Astrocyte (in vitro differentiated cells and primary cell): ENCODE data around the gene BCAT1. TPM values are rescaled to one million over a fixed set of nuclear protein-coding genes. Genes with fewer than 3 reads are reported as not detected.
"Not testable (repeated sequence)": the region's sequence is repeated elsewhere in the genome, so short reads cannot be mapped to it uniquely, and the experiment has no call there.

Experiments used
- DNase-seq: peaks from one replicate; pipeline ENCODE4 v3.0.0-alpha.2; 2010; ENCODE audit warnings: low read depth
- FAIRE-seq: peaks from 2 replicates; lab custom pipeline; 2011; peaks lifted over from hg19 to GRCh38; lab: Jason Lieb, UNC
- H2AFZ ChIP-seq: 2 replicates; pipeline ENCODE4 v1.6.0; 2012; ENCODE audit warnings: low read depth, low read length, inconsistent platforms
- H3K27ac ChIP-seq: 2 replicates; pipeline ENCODE4 v1.5.1; 2011; ENCODE audit warnings: low read depth, low read length, inconsistent platforms
- H3K27me3 ChIP-seq: 2 replicates; pipeline ENCODE4 v1.6.0; 2011; ENCODE audit warnings: low read length, inconsistent platforms; ENCODE audit not compliant: insufficient read depth
- H3K36me3 ChIP-seq: 2 replicates; pipeline ENCODE4 v1.5.1; 2011; ENCODE audit warnings: low read length, inconsistent platforms; ENCODE audit not compliant: insufficient read depth
- H3K4me1 ChIP-seq: 2 replicates; pipeline ENCODE4 v1.5.1; 2011; ENCODE audit warnings: low read length, inconsistent platforms; ENCODE audit not compliant: insufficient read depth
- H3K4me2 ChIP-seq: 2 replicates; pipeline ENCODE4 v1.6.0; 2012; ENCODE audit warnings: low read length, inconsistent platforms
- H3K4me3 ChIP-seq: 2 replicates; pipeline ENCODE4 v1.5.1; 2011; ENCODE audit warnings: low read depth, mild to moderate bottlenecking, low read length, inconsistent platforms; ENCODE audit not compliant: insufficient read depth
- H3K79me2 ChIP-seq: 2 replicates; pipeline ENCODE4 v1.6.0; 2012; ENCODE audit warnings: mild to moderate bottlenecking, low read length, inconsistent platforms; ENCODE audit not compliant: insufficient read depth
- H3K9ac ChIP-seq: 2 replicates; pipeline ENCODE4 v1.6.0; 2012; ENCODE audit warnings: mild to moderate bottlenecking, low read length, inconsistent platforms
- H3K9me3 ChIP-seq: 2 replicates; pipeline ENCODE4 v1.5.1; 2012; ENCODE audit warnings: low read depth, mild to moderate bottlenecking, low read length, inconsistent platforms; ENCODE audit not compliant: insufficient read depth
- H4K20me1 ChIP-seq: 2 replicates; pipeline ENCODE4 v1.6.0; 2012; ENCODE audit warnings: low read length, inconsistent platforms; ENCODE audit not compliant: insufficient read depth
- H3K27ac Mint-ChIP-seq: one replicate; pipeline ENCODE4 v1.8.0; 2021; ENCODE audit warnings: mild to moderate bottlenecking, mixed read lengths; ENCODE audit not compliant: unreplicated experiment
- H3K27me3 Mint-ChIP-seq: one replicate; pipeline ENCODE4 v1.8.0; 2021; ENCODE audit warnings: low read depth, mixed read lengths; ENCODE audit not compliant: unreplicated experiment
- H3K36me3 Mint-ChIP-seq: one replicate; pipeline ENCODE4 v1.8.0; 2021; ENCODE audit warnings: low read depth, mixed read lengths; ENCODE audit not compliant: unreplicated experiment
- H3K4me1 Mint-ChIP-seq: one replicate; pipeline ENCODE4 v1.8.0; 2021; ENCODE audit warnings: low read depth, mixed read lengths; ENCODE audit not compliant: unreplicated experiment
- H3K4me3 Mint-ChIP-seq: one replicate; pipeline ENCODE4 v1.8.0; 2021; ENCODE audit warnings: mild to moderate bottlenecking, moderate library complexity, mixed read lengths; ENCODE audit not compliant: unreplicated experiment
- H3K9me3 Mint-ChIP-seq: one replicate; pipeline ENCODE4 v1.8.0; 2021; ENCODE audit warnings: mild to moderate bottlenecking, mixed read lengths; ENCODE audit not compliant: unreplicated experiment
- CTCF ChIP-seq: IDR thresholded peaks from 2 replicates; pipeline ENCODE4 v1.5.1; 2011; ENCODE audit warnings: low read depth, mild to moderate bottlenecking, inconsistent platforms, low read length, moderate library complexity; ENCODE audit not compliant: insufficient read depth
- EZH2 ChIP-seq: IDR thresholded peaks from 2 replicates; pipeline ENCODE4 v1.6.1; 2012; ENCODE audit warnings: mild to moderate bottlenecking, low read length, inconsistent platforms; ENCODE audit not compliant: insufficient read depth
- total RNA-seq: library from RNA; stranded (reverse); gene quantifications from 2 replicates; pipeline ENCODE4 v1.2.1, GENCODE V29; 2021

The BCAT1 gene
- total RNA-seq, 1 donor from 2014 or later = 476 TPM

- peaks cover 38% of the 10 kb centered on the region for H3K4me1 Mint-ChIP-seq
- H3K9me3 Mint-ChIP-seq = no peaks in the 10 kb centered on the region
- FAIRE-seq (no peak), DNase-seq (no peak)
- H3K4me3 Mint-ChIP-seq = no peak overlapping the region
- H3K9me3 ChIP-seq = no peaks in the 10 kb centered on the region
- peaks cover 23% of the 10 kb centered on the region for H3K4me1 ChIP-seq
- H3K27me3 Mint-ChIP-seq = no peaks in the 10 kb centered on the region
- no peaks in the 10 kb centered on the region for H3K27me3 ChIP-seq
- no peak for TF ChIP-seq EZH2
- H4K20me1 ChIP-seq = peaks cover 43% of the 10 kb centered on the region
- H3K4me3 ChIP-seq = no peak overlapping the region
- no peak overlapping the region for H3K9ac ChIP-seq
- peaks cover 68% of the 10 kb centered on the region for H3K79me2 ChIP-seq
- H3K4me2 ChIP-seq = no peak overlapping the region
- H3K36me3 ChIP-seq = no peaks in the 10 kb centered on the region
- peaks cover 18% of the 10 kb centered on the region for H3K36me3 Mint-ChIP-seq
- no peak overlapping the region for H3K27ac ChIP-seq
- peak overlapping the region; percentile 15 for H3K27ac Mint-ChIP-seq
- H2AFZ ChIP-seq = no peak overlapping the region
Measured at GRCh38 chr12:24913953-24914352, 34.9 kb downstream of the BCAT1 start.

- Mint-ChIP-seq H3K9me3 (no peaks in the 10 kb centered on the region), H3K4me1 (peaks cover 33% of the 10 kb centered on the region), H3K36me3 (peaks cover 19% of the 10 kb centered on the region), H3K4me3 (no peak overlapping the region), H3K27me3 (no peaks in the 10 kb centered on the region), H3K27ac (no peak overlapping the region)
- Histone ChIP-seq H3K9me3 (no peaks in the 10 kb centered on the region), H3K9ac (no peak overlapping the region), H3K27me3 (no peaks in the 10 kb centered on the region), H3K4me1 (peaks cover 23% of the 10 kb centered on the region), H3K79me2 (peaks cover 68% of the 10 kb centered on the region), H3K4me3 (no peak overlapping the region), H4K20me1 (peaks cover 38% of the 10 kb centered on the region), H3K4me2 (no peak overlapping the region), H3K27ac (no peak overlapping the region), H3K36me3 (peaks cover 2% of the 10 kb centered on the region), H2AFZ (no peak overlapping the region)
- TF ChIP-seq CTCF (no peak), EZH2 (no peak)
- DNase-seq = no peak
- FAIRE-seq = no peak
Measured at GRCh38 chr12:24913130-24913529, 35.8 kb downstream of the BCAT1 start.

- peaks cover 19% of the 10 kb centered on the region for H3K36me3 Mint-ChIP-seq
- DNase-seq (peak; percentile 91), FAIRE-seq (peak; percentile 71)
- peak overlapping the region; percentile 91 for H3K27ac ChIP-seq
- H3K4me3 ChIP-seq = no peak overlapping the region
- H3K9ac ChIP-seq = peak overlapping the region; percentile 62
- peak overlapping the region; percentile 93 for H3K27ac Mint-ChIP-seq
- H3K4me3 Mint-ChIP-seq = no peak overlapping the region
- H3K9me3 Mint-ChIP-seq = no peaks in the 10 kb centered on the region
- peaks cover 27% of the 10 kb centered on the region for H3K4me1 Mint-ChIP-seq
- peak overlapping the region; percentile 69 for H3K4me2 ChIP-seq
- H2AFZ ChIP-seq = no peak overlapping the region
- H4K20me1 ChIP-seq = peaks cover 31% of the 10 kb centered on the region
- H3K4me1 ChIP-seq = peaks cover 25% of the 10 kb centered on the region
- H3K79me2 ChIP-seq = peaks cover 71% of the 10 kb centered on the region
- TF ChIP-seq CTCF (no peak), EZH2 (no peak)
- H3K27me3 Mint-ChIP-seq = no peaks in the 10 kb centered on the region
- peaks cover 5% of the 10 kb centered on the region for H3K36me3 ChIP-seq
- no peaks in the 10 kb centered on the region for H3K9me3 ChIP-seq
- no peaks in the 10 kb centered on the region for H3K27me3 ChIP-seq
Measured at GRCh38 chr12:24911271-24911791, 37.6 kb downstream of the BCAT1 start.

GRCh38 chr12:24910192-24910591 lies 38.7 kb downstream of the BCAT1 start:
- not testable (repeated sequence) for H3K4me2 ChIP-seq, H3K27me3 ChIP-seq, FAIRE-seq, H2AFZ ChIP-seq, H3K36me3 ChIP-seq, H3K4me3 ChIP-seq, DNase-seq, H3K9ac ChIP-seq, H3K9me3 ChIP-seq, H3K4me3 Mint-ChIP-seq, H3K9me3 Mint-ChIP-seq, H3K27me3 Mint-ChIP-seq
- H3K4me1 Mint-ChIP-seq = peaks cover 27% of the 10 kb centered on the region
- peaks cover 17% of the 10 kb centered on the region for H3K36me3 Mint-ChIP-seq
- H3K27ac ChIP-seq = peak overlapping the region; percentile 91
- peak overlapping the region; percentile 73 for H3K27ac Mint-ChIP-seq
- H3K79me2 ChIP-seq = peaks cover 67% of the 10 kb centered on the region
- H3K4me1 ChIP-seq = peaks cover 34% of the 10 kb centered on the region
- peaks cover 38% of the 10 kb centered on the region for H4K20me1 ChIP-seq
